ENCODE data around the gene ZNF607. TPM values are rescaled to one million over a fixed set of nuclear protein-coding genes. Genes with fewer than 3 reads are reported as not detected.

ZNF607 gene
- total RNA-seq, 2 donors from 2014 or later: 21.6 to 24.0 TPM

- Mint-ChIP-seq H3K4me3 (no peak overlapping the region), H3K27me3 (ENCODE audit: insufficient read depth) (peaks cover 46% of the 10 kb centered on the region), H3K27ac (no peak overlapping the region), H3K36me3 (ENCODE audit: low read depth) (peaks cover 16% of the 10 kb centered on the region), H3K9me3 (no peaks in the 10 kb centered on the region), H3K4me1 (peaks cover 1% of the 10 kb centered on the region)
- Histone ChIP-seq H3K27me3 (ENCODE audit: control insufficient read depth, insufficient read depth, low read length, poor library complexity, severe bottlenecking) (no peaks in the 10 kb centered on the region), H3K4me3 (ENCODE audit: low read length) (no peak overlapping the region), H3K27ac (ENCODE audit: low read depth, low read length) (no peak overlapping the region), H3K9ac (ENCODE audit: extremely low read depth, low read length, poor library complexity, severe bottlenecking) (no peak overlapping the region), H3K36me3 (ENCODE audit: control insufficient read depth, insufficient read depth, low read length) (peaks cover 7% of the 10 kb centered on the region), H3K4me1 (ENCODE audit: control insufficient read depth, insufficient read depth, low read length) (no peaks in the 10 kb centered on the region), H3K9me3 (ENCODE audit: control insufficient read depth, low read length) (no peaks in the 10 kb centered on the region)
- no peak for TF ChIP-seq CTCF (conservative IDR thresholded peaks at IDR 0.05)
- WGBS, 2 experiments (ENCODE audit: insufficient coverage in 1 of 2, insufficient read length in 1 of 2): 87 to 88% methylated on average over 7 to 11 of the region's 11 CpGs
- no peak for DNase-seq
These were observed 26.5 kb downstream of the ZNF607 start for GRCh38 chr19:37692956-37693620.

GRCh38 chr19:37691881-37692504 is 27.6 kb downstream of the ZNF607 start:
- no peaks in the 10 kb centered on the region for H3K9me3 ChIP-seq (ENCODE audit: control insufficient read depth, low read length)
- H3K27ac Mint-ChIP-seq: peak overlapping the region; percentile 82

GRCh38 chr19:37683520-37683919 is 36.0 kb downstream of the ZNF607 start:
- H3K9me3 ChIP-seq (ENCODE audit: control insufficient read depth, low read length): peaks cover 15% of the 10 kb centered on the region
- Mint-ChIP-seq H3K27me3 (ENCODE audit: insufficient read depth) (no peaks in the 10 kb centered on the region), H3K4me3 (no peak overlapping the region), H3K4me1 (no peaks in the 10 kb centered on the region), H3K36me3 (ENCODE audit: low read depth) (peaks cover 6% of the 10 kb centered on the region), H3K9me3 (peaks cover 33% of the 10 kb centered on the region), H3K27ac (no peak overlapping the region)
- no peaks in the 10 kb centered on the region for H3K36me3 ChIP-seq (ENCODE audit: control insufficient read depth, insufficient read depth, low read length)
- 94 to 100% methylated on average over 1 to 3 of the region's 3 CpGs for WGBS, 2 experiments (ENCODE audit: insufficient coverage in 1 of 2, insufficient read length in 1 of 2)
- TF ChIP-seq CTCF (conservative IDR thresholded peaks at IDR 0.05): no peak
- no peaks in the 10 kb centered on the region for H3K27me3 ChIP-seq (ENCODE audit: control insufficient read depth, insufficient read depth, low read length, poor library complexity, severe bottlenecking)
- DNase-seq: no peak
- H3K4me1 ChIP-seq (ENCODE audit: control insufficient read depth, insufficient read depth, low read length): no peaks in the 10 kb centered on the region
- no peak overlapping the region for H3K4me3 ChIP-seq (ENCODE audit: low read length)
- no peak overlapping the region for H3K9ac ChIP-seq (ENCODE audit: extremely low read depth, low read length, poor library complexity, severe bottlenecking)
- H3K27ac ChIP-seq (ENCODE audit: low read depth, low read length): no peak overlapping the region

More at GRCh38 chr19:37691881-37692504, 27.6 kb downstream of the ZNF607 start:
- H3K9ac ChIP-seq (ENCODE audit: extremely low read depth, low read length, poor library complexity, severe bottlenecking): peak overlapping the region; percentile 17
- WGBS, 2 experiments (ENCODE audit: insufficient coverage in 1 of 2, insufficient read length in 1 of 2): 3 to 10% methylated on average over 16 to 48 of the region's 48 CpGs
- H3K4me1 Mint-ChIP-seq: peaks cover 1% of the 10 kb centered on the region
- no peaks in the 10 kb centered on the region for H3K4me1 ChIP-seq (ENCODE audit: control insufficient read depth, insufficient read depth, low read length)
- H3K36me3 Mint-ChIP-seq (ENCODE audit: low read depth): peaks cover 7% of the 10 kb centered on the region
- peak; percentile 27 for TF ChIP-seq CTCF (conservative IDR thresholded peaks at IDR 0.05)
- H3K9me3 Mint-ChIP-seq: peaks cover 3% of the 10 kb centered on the region
- peak overlapping the region; percentile 82 for H3K4me3 Mint-ChIP-seq
- no peaks in the 10 kb centered on the region for H3K27me3 ChIP-seq (ENCODE audit: control insufficient read depth, insufficient read depth, low read length, poor library complexity, severe bottlenecking)
- peak overlapping the region; percentile 81 for H3K4me3 ChIP-seq (ENCODE audit: low read length)
- H3K27ac ChIP-seq (ENCODE audit: low read depth, low read length): no peak overlapping the region
- H3K27me3 Mint-ChIP-seq (ENCODE audit: insufficient read depth): peaks cover 46% of the 10 kb centered on the region
- no peaks in the 10 kb centered on the region for H3K36me3 ChIP-seq (ENCODE audit: control insufficient read depth, insufficient read depth, low read length)
- peak; percentile 91 for DNase-seq
